K562 (cell line): ENCODE measurements around the gene TXN2. TPM values are rescaled to one million over a fixed set of nuclear protein-coding genes. Genes with fewer than 3 reads are reported as not detected.
A peak's percentile ranks its signal among the peaks of the same experiment; 100 is the strongest.

Experiments
- ARHGAP35 ChIP-seq: fragments of 450-650 bp; IDR thresholded peaks from 2 replicates; pipeline ENCODE4 v1.6.1; 2018; ENCODE audit not compliant: partially characterized antibody
- FOS ChIP-seq: IDR thresholded peaks from 3 replicates; pipeline ENCODE4 v1.6.1; 2011; ENCODE audit not compliant: insufficient read length; ENCODE audit errors: extremely low read depth
- HLTF ChIP-seq: fragments of 450-650 bp; IDR thresholded peaks from 2 replicates; pipeline ENCODE4 v1.6.1; 2016
- NR2C1 ChIP-seq, 2 experiments: fragments of 450-650 bp; IDR thresholded peaks; 2 replicates each; pipeline ENCODE4 v1.6.1; 2017; ENCODE audit warnings: mild to moderate bottlenecking in 2 of 2, antibody characterized with exemption in 1 of 2, inconsistent platforms in 1 of 2, missing compliant biosample characterization in 1 of 2, missing genetic modification characterization in 1 of 2
- PML ChIP-seq: IDR thresholded peaks from 2 replicates; pipeline ENCODE4 v1.6.1; 2012; ENCODE audit warnings: low read length, inconsistent platforms
- RERE ChIP-seq: sonication (generic); formaldehyde crosslinking; IDR thresholded peaks from 2 replicates; pipeline ENCODE4 v1.8.0; 2023; ENCODE audit warnings: missing genetic modification reagents, mild to moderate bottlenecking, borderline replicate concordance
- TBL1XR1 ChIP-seq, 2 experiments: IDR thresholded peaks; 2 replicates each; pipeline ENCODE4 v1.6.1; 2012; ENCODE audit warnings: improper control_type of control experiment in 2 of 2, low read length in 2 of 2, mild to moderate bottlenecking in 1 of 2
- TRIM28 ChIP-seq: fragments of 450-650 bp; IDR thresholded peaks from 2 replicates; pipeline ENCODE4 v1.6.1; 2017
- USF1 ChIP-seq: sonication (generic); formaldehyde crosslinking; IDR thresholded peaks from 2 replicates; pipeline ENCODE4 v1.9.0; 2022; ENCODE audit warnings: mild to moderate bottlenecking, missing genetic modification reagents
- ZBTB49 ChIP-seq: sonication (generic); formaldehyde crosslinking; IDR thresholded peaks from 2 replicates; pipeline ENCODE4 v1.8.0; 2022; ENCODE audit warnings: missing genetic modification reagents, mild to moderate bottlenecking, borderline replicate concordance
- ZFX ChIP-seq: sonication (generic); formaldehyde crosslinking; IDR thresholded peaks from 2 replicates; pipeline ENCODE4 v1.8.0; 2022; ENCODE audit warnings: mild to moderate bottlenecking, missing genetic modification reagents, moderate library complexity
- ZNF280A ChIP-seq: fragments of 450-650 bp; IDR thresholded peaks from 2 replicates; pipeline ENCODE4 v1.6.1; 2018; ENCODE audit warnings: mild to moderate bottlenecking, low read depth; ENCODE audit not compliant: partially characterized antibody
- ZNF780A ChIP-seq: fragments of 250-450 bp; sonication (Bioruptor Pico); IDR thresholded peaks from 2 replicates; pipeline ENCODE4 v1.5.0; 2021; ENCODE audit warnings: mild to moderate bottlenecking
- polyA plus RNA-seq, 8 experiments: library from polyadenylated mRNA; depleted of rRNA in 4 of 8; stranded (reverse) in 5 of 8; unstranded in 3 of 8; fragments of >200 nt; fragmentation: Nextera tagmentation in 2 of 8; fragmentation: Illumina TruSeq in 1 of 8; extraction: Ambion mirVana in 2 of 8; extraction: Trizol in 1 of 8; gene quantifications; 2 replicates each; pipeline versions ENCODE4 v1.2.1 to v1.2.3, GENCODE V29; 2011 to 2014; ENCODE audit warnings: inconsistent platforms in 1 of 8, missing spikeins in 1 of 8
- total RNA-seq, 7 experiments: library from RNA; depleted of rRNA in 6 of 7; stranded (reverse); fragments of >200 nt in 6 of 7; fragmentation: Illumina TruSeq in 2 of 7; extraction: Trizol in 2 of 7; gene quantifications; 2 replicates each; pipeline versions ENCODE4 v1.2.1 to v1.2.3, GENCODE V29; 2011 to 2021; ENCODE audit warnings: low replicate concordance in 1 of 7
- TF ChIP-seq, protein P1 (sequence below): fragments of 250-450 bp; sonication (Bioruptor Pico); IDR thresholded peaks from 2 replicates; pipeline ENCODE4 v1.4.0; 2020; ENCODE audit warnings: mild to moderate bottlenecking, moderate library complexity

Gene TXN2
- total and polyA plus RNA-seq, 9 of the 15 experiments (the other 6 are each of a cell fraction or from before 2014, with no cell fraction given): 48.5 to 399 (median 118) TPM

DNA sequence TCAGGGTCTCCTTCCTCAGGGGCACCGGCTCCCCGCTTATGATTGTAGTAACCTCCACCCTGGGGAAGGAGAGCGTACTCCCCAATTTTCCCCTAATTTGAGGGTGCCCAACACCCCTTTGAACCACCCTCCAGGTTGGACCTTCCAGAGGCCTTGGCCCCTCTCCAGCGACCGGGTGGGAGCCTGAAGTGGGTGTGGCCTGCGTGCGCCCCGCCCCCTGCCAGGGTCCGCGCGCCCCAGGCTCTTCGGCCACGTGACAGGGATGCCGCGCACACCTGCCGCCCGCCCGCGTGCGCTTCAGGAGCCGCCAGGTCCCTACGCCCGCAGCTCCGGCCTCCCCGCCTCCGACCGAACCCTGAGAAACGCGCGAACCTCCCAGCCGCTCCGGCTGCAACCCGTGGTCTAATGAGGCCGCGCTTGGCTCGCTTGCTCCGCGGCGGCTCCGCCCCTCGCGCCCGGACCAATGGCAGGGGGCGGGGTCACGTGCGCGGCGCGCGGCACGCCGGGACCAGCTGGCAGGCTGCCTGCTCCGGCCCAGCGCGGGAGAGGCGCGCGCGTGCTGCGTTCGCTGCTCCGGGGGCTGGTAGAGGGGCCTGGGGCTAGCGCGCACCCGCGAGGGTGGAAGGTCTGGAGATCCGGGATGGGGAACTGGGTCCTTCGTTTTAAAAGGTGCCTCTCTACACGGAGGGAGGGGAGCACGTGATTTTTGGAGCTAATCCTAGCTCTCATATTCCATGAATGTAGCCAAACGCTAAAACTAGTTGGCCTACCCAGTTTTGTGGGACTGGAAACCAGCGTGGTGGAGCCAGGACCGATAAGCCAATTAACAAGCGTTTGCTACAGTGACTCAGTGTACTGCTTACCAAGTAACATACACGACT, 25.4 kb upstream of the TXN2 start, which contains the start of gene FOXRED2 (continued):
- TF ChIP-seq USF1 (CRISPR knock-in tag) (peak; percentile 92), RERE (CRISPR knock-in tag) (no peak), ZFX (CRISPR knock-in tag) (peak; percentile 72), NR2C1 (IDR thresholded peaks at IDR 0.05) (no peak), NR2C1 (tag; IDR thresholded peaks at IDR 0.05) (no peak), HLTF (no peak), ARHGAP35 (no peak), TRIM28 (no peak), TBL1XR1 (IDR thresholded peaks at IDR 0.05; ENCODE audit: low read length in 2 of 2) (no peak), FOS (no peak), ZNF280A (no peak), ZBTB49 (CRISPR knock-in tag) (no peak), ZNF780A (CRISPR knock-in tag) (no peak), PML (no peak)
- TF ChIP-seq, protein P1, sequence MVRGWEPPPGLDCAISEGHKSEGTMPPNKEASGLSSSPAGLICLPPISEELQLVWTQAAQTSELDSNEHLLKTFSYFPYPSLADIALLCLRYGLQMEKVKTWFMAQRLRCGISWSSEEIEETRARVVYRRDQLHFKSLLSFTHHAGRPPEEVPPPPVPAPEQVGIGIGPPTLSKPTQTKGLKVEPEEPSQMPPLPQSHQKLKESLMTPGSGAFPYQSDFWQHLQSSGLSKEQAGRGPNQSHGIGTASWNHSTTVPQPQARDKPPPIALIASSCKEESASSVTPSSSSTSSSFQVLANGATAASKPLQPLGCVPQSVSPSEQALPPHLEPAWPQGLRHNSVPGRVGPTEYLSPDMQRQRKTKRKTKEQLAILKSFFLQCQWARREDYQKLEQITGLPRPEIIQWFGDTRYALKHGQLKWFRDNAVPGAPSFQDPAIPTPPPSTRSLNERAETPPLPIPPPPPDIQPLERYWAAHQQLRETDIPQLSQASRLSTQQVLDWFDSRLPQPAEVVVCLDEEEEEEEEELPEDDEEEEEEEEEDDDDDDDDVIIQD (CRISPR knock-in tag): no peak
